GM21786 (cell line): Measurements from ENCODE around the gene SLC47A1.
"Not testable (repeated sequence)": the region's sequence is repeated elsewhere in the genome, so short reads cannot be mapped to it uniquely, and the experiment has no call there.

Experiments
- ATAC-seq: cut with Tn5 transposase; IDR thresholded peaks from one replicate; pipeline ENCODE4 v1.9.1; 2021; ENCODE audit not compliant: unreplicated experiment

SLC47A1 gene

GRCh38 chr17:19533718-19534561 is at the start of gene SLC47A1:
TSS of gene SLC47A1 (plus strand) at chr17:19533854. CDS start at chr17:19533940, 86 bp downstream.
- ATAC-seq: no peak

- no peak for ATAC-seq
These were observed 47.8 kb upstream of the SLC47A1 start for GRCh38 chr17:19485800-19486340.

- no peak for ATAC-seq
These were observed 47.2 kb upstream of the SLC47A1 start for GRCh38 chr17:19486351-19487023.

DNA sequence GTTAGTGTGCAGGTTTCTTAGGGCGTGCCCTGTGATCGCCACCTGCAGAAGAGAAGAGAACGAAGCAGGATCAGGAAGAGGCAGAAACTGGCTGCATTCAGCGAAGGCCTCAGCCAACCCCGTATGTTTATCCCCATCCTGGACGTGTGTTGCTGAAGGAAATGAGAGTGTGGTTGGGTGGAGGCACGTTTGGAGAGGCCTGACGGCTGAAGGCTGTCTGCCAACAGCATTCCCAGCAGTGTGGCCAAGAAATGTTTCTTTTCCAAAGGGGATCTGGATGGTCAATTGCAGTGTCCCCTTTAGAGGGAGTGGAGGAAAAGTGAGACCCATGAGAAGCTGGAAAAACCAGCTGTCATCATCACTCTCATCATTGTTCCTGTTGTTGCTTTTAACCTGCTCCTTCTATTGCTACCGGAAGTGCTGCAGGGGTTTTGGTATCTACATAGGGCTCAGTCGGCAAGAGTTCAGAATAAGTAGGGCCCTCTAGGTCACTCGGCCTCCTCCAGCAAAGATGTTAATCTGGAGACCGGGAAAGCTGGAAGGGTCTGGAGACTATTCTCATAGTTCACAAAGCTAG is 46.5 kb upstream of the SLC47A1 start:
- no peak for ATAC-seq

- ATAC-seq: no peak
These were observed 41.5 kb upstream of the SLC47A1 start for GRCh38 chr17:19492141-19492540.

GRCh38 chr17:19494961-19495806 is 38.5 kb upstream of the SLC47A1 start:
- ATAC-seq: no peak

GRCh38 chr17:19495828-19496528 is 37.7 kb upstream of the SLC47A1 start:
- no peak for ATAC-seq

DNA sequence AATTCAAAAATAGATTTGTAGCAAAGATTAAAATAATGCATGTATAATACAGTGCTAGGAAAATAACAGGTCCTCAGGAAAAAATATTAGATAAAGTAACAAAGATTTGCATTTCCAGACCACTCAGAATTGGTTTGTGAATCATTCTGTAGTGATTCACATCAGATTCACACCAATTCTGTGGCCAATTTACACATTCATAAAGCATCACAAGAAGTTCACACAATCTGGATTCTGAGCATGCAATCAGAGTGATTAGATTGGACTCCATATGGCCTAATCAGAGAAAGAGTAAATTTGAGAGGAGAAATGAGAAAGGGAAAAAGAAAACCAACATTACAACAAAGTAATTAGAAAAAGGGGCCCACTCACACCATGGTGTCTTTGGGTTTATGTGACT is 36.0 kb upstream of the SLC47A1 start:
- no peak for ATAC-seq

- no peak for ATAC-seq
These were observed 32.4 kb upstream of the SLC47A1 start for GRCh38 chr17:19501219-19501618.

- no peak for ATAC-seq
These were observed 31.1 kb upstream of the SLC47A1 start for GRCh38 chr17:19502517-19502916.

- not testable (repeated sequence) for ATAC-seq
These were observed 28.1 kb upstream of the SLC47A1 start for GRCh38 chr17:19505561-19505960.

GRCh38 chr17:19507775-19508576 is 25.7 kb upstream of the SLC47A1 start:
- ATAC-seq: no peak

GRCh38 chr17:19508577-19508867 is 25.1 kb upstream of the SLC47A1 start:
- ATAC-seq: no peak

DNA sequence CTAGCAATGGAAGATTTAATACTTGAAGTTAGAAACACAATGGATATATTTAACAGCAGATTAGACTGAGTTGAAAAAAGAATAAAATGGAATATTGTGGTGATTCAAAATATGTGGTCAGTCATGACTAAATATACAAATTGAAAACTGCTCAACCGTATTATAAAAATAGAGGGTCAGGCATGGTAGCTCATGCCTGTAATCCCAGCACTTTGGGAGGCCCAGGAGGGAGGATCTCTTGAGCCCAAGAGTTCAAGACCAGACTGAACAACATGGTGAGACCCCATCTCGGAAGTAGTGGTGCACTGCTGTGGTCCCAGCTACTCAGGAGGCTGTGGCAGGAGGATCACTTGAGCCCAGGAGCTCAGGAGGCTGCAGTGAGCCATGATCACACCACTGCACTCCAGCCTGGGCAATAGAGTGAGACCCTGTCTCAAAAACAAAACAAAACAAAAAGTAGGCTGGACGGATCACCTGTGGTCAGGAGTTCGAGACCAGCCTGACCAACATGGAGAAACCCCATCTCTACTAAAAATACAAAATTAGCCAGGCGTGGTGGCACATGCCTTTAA is 24.3 kb upstream of the SLC47A1 start:
- ATAC-seq: not testable (repeated sequence)

GRCh38 chr17:19510903-19511302 is 22.8 kb upstream of the SLC47A1 start:
- no peak for ATAC-seq

GRCh38 chr17:19513897-19514488 is 19.7 kb upstream of the SLC47A1 start:
- ATAC-seq: no peak

DNA sequence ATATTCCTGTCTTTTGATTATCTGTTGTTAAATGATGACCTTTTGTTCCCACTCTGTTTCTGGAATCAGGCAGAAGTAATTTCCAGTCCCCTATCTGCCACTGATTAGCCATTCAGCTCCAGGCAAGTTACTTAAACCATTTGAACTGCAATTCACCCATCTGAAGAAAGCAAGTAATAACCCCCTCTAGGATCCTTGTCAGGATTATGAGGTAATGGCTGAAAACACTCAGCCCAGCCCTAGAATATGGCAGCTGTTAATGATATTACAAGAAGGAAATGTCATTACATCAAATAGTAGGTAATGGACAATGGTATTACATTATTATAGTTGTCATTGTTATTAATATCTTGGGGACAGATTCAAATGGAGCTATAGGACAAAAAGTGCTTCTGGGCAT is 16.0 kb upstream of the SLC47A1 start:
- ATAC-seq: no peak

- ATAC-seq: not testable (repeated sequence)
These were observed 14.0 kb upstream of the SLC47A1 start for GRCh38 chr17:19519388-19520291.
